GM13976 (cell line): ENCODE data around the gene SRRM2.

ENCODE experiments used
- DNase-seq: peaks from one replicate; pipeline ENCODE4 v3.0.0; 2012; ENCODE audit warnings: low spot score
- CTCF ChIP-seq: IDR thresholded peaks from 2 replicates; pipeline ENCODE4 v1.5.1; 2012; ENCODE audit warnings: borderline replicate concordance, mild to moderate bottlenecking; ENCODE audit not compliant: insufficient read depth; ENCODE audit errors: extremely low read depth, missing control alignments, control extremely low read depth
- in situ Hi-C: fragments of 300-500 bp; cut with MboI; formaldehyde crosslinking; loops from one replicate; pipeline ENCODE4 v1.12.0; 2022; ENCODE audit warnings: low sequenced_read_pairs, mixed read lengths, inconsistent platforms; ENCODE audit not compliant: unreplicated experiment

SRRM2 gene

GRCh38 chr16:2795395-2796143 is 43.1 kb downstream of the SRRM2 start:
- in situ Hi-C loops, result no loop called here
- TF ChIP-seq CTCF, result no peak
- no peak for DNase-seq

GRCh38 chr16:2798723-2799204 is 46.3 kb downstream of the SRRM2 start:
- DNase-seq, result no peak
- no peak for TF ChIP-seq CTCF
- in situ Hi-C loops, result no loop called here

- in situ Hi-C loops, result no loop called here
- DNase-seq, result no peak
- TF ChIP-seq CTCF, result no peak
Measured at GRCh38 chr16:2799205-2799858, 46.9 kb downstream of the SRRM2 start.

GRCh38 chr16:2799859-2800226 is 47.4 kb downstream of the SRRM2 start:
- TF ChIP-seq CTCF, result no peak
- in situ Hi-C loops, result no loop called here
- DNase-seq, result no peak

GRCh38 chr16:2803545-2804195 is 51.2 kb downstream of the SRRM2 start:
- in situ Hi-C loops, result no loop called here
- DNase-seq, result no peak
- no peak for TF ChIP-seq CTCF

GRCh38 chr16:2804728-2805127 is 52.3 kb downstream of the SRRM2 start:
- no peak for DNase-seq
- in situ Hi-C loops, result no loop called here
- no peak for TF ChIP-seq CTCF
